Measurements from ENCODE around the gene PCP4.

PCP4 gene

DNA sequence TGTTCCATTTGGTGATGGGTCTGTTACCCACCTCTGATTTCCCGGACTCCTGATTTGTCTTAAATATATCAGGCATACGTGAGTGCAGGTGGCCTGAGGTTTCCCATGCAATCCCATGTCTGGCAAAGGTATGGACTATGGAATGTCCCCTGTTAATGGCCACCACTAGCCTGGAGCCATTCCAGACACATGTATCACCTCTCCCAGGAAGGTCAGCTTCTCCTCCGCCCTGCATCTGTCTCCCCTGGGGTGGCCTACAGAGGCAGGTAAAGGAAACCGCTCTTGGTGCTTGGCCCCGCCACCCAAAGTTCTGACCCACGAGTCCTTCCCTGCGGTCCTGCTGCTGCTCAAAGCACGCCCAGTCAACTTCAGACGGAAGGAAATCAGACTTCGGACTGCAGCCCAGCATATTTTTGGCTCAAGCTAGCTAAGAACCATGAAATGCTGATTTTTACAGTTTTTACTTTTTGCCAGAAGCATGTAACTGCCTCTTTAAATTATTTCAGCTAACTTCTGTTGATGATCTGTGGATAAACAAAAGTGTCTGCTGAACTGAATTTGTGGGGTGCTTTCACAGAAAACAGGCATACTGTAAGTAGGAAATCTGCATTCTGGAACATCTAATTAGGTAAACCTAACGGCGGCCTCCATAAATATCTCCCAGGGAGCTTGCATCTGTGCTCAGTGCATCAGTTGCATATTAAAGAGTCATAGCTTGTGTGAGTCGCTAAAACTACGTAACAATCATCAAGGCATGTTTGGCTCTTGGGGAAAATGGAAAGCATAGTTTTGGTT is 105.9 kb downstream of the PCP4 start:
- DNase-seq (ENCODE audit: low spot score): no peak

DNA sequence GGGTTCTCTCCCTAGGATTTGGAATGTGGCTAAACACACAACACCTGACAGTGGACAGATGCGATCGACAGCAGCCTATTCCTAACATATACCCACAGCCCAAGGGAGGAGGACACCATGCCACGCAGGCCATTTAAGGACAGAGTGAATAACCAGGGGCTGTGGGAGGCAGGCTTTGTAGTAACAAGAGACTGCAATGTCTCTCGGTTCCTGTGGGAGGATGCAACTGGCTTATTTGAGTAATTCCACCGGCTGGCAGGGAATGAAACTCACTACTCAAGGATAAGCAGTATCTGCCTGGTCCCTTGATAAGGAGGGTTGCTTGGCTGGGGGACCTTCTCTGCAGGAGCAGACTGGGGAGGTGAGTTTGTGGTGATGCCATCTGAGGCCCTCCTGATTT is 109.6 kb downstream of the PCP4 start:
- no peak for DNase-seq (ENCODE audit: low spot score)

Measured in activated CD4-positive, alpha-beta T cell treated with anti-CD3 and anti-CD28 coated beads, Interleukin-2, Interleukin-4, amounts not matched to agents 100 ng/mL and 50 ng/mL, durations not matched to agents 16 hours and 8 hours (primary cell).